Activated T-helper 1 cell treated with Interleukin-2 at 50 U/mL for 16 hours (primary cell): ENCODE results near the gene TOMM7.
"Not testable (repeated sequence)": the region's sequence is repeated elsewhere in the genome, so short reads cannot be mapped to it uniquely, and the experiment has no call there.

Experiments
- DNase-seq: peaks from one replicate; pipeline ENCODE4 v3.0.0-alpha.2; 2020; ENCODE audit warnings: low read depth

TOMM7 gene

DNA sequence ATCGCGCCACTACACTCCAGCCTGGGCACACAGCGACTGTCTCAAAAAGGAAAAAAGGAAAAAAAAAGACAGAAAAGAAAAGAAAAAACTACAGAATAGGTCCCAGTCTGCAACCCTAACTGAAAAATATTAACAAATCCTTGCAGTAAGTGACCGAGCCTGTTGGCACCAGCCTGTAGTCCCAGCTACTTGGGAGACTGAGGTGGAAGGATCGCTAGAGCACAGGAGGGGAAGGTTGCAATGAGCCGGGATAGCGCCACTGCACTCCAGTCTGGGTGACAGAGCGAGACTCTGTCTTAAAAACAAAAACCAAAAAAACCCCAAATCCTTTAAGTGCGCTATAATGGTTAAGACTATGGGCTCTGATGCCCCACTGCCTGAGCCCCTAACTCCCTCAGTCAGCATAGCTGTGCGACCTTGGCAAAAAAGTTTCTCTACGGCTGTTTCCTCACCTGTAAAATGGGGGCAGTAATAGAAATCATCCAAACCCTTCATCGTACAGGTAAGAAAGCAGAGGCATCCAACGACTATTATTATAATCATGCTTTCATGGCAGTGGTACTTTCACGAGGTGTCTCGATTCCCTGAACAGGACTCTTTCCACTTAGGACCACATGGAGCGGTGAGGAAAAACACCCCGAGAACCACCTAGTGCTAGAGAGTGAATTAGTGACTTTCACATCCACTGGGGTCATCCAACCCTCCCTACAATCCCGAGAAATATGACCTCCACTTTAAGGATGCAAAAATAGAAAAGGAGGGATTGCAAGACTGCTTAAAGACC is 755 bp downstream of the TOMM7 start:
- DNase-seq: no peak

DNA sequence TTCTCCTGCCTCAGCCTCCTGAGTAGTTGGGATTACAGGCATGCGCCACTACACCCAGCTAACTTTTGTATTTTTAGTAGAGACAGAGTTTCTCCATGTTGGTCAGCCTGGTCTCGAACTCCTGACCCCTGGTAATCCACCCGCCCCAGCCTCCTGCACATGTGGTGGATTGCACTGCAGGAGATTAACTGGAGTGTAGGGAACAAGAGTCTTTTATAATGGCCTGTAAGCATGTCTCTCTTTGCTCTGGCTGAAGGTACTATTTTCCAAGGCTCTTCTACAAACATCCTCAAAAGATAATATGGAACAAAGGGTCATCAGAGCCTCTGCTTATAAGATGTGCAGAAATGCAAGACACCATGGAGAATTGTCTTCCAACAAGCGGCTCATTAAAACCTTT is 3.2 kb downstream of the TOMM7 start:
- DNase-seq: no peak

- no peak for DNase-seq
Measured at GRCh38 chr7:22814261-22815208, 8.1 kb downstream of the TOMM7 start.

DNA sequence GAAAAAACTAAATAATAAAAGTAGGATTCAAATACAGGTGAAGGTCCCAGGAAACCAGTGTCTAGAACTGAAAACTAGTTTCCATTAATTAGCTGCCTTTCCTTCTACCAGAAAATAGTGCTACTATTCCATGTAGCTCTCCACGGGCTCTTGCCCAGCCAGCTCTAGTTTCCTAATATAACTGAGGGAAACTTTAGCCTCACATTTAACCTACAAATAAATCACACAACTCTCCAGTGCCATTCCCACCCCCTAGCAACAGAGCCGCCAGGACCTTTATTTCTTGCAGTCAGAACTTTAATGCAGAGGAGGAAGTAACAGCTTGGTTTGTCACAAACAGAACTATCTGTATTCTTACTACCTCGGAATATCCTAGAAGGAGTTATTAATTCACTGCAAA is 10.3 kb downstream of the TOMM7 start:
- DNase-seq: no peak

DNA sequence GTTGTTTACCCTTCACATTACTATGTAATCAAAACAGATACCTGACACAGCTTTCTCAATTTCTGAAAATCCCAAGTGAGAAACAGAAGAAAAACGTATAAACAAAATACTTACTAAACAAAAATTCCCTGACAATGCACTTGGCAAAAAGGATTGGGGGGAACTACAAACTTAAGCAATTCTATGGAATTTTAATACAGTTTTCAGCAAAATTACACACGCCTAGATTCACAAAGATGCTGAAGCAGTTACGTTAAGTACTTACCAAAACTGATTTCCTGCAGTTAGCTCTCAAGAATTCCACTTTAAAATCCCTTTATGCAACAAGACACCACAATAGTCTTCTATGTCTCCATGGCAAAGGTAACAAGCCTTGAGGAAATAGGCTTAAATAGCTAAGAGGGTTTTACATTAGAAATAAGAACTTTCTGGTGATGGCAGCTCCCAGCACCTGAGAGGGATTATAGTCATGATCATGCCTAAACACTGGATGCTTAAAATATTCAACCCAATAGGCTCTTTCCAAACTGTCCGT is 10.8 kb downstream of the TOMM7 start:
- DNase-seq: no peak

GRCh38 chr7:22810843-22811242 is 11.8 kb downstream of the TOMM7 start:
- no peak for DNase-seq

GRCh38 chr7:22809902-22810642 is 12.6 kb downstream of the TOMM7 start:
- DNase-seq: no peak

- DNase-seq: no peak
Measured at GRCh38 chr7:22808140-22808539, 14.5 kb downstream of the TOMM7 start.

- DNase-seq: no peak
Measured at GRCh38 chr7:22806752-22807151, 15.9 kb downstream of the TOMM7 start.

GRCh38 chr7:22805227-22805626 is 17.4 kb downstream of the TOMM7 start:
- no peak for DNase-seq

GRCh38 chr7:22802831-22803230 is 19.8 kb downstream of the TOMM7 start:
- not testable (repeated sequence) for DNase-seq

DNA sequence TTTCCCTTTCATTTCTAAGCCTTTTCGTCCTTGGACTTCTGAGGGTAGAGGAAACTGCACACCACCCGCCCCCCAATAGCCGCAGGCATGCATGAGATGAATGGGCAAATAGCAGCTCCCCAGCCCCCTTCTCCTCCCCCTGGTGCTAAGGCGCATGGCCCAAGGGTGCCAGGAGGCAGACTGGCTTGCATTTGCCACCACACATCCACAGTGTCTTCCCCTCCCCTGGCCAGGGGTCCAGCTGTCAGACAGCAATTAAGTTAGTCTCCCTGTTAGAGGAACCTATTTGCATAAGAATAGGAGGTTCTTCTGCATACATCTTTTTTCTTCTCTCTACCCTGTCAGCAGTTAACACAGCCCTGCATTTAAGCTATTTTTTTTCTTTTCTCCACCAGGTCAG is 20.2 kb downstream of the TOMM7 start:
- DNase-seq: no peak

DNA sequence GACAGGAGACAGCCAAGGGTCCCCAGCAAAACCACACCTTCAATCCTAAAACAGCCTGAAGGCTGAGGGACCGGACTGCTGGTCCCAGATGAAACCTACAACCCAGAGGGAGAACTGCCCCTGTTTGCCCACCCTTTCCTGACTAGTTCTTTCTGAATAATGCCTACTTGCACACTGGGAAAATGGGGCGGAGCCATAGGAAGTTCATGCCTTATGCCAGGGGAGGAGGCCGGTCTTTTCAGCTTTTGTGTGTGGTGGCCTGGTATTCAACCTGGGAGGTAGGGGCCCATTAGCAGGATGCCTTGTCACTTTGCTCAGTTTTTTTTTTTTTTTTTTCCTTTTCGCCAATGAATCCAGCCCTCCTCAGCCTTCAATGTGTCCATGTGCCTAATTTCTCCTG is 20.7 kb downstream of the TOMM7 start:
- no peak for DNase-seq

GRCh38 chr7:22799633-22800032 is 23.0 kb downstream of the TOMM7 start:
- DNase-seq: no peak

GRCh38 chr7:22793593-22794462 is 28.8 kb downstream of the TOMM7 start:
- no peak for DNase-seq

DNA sequence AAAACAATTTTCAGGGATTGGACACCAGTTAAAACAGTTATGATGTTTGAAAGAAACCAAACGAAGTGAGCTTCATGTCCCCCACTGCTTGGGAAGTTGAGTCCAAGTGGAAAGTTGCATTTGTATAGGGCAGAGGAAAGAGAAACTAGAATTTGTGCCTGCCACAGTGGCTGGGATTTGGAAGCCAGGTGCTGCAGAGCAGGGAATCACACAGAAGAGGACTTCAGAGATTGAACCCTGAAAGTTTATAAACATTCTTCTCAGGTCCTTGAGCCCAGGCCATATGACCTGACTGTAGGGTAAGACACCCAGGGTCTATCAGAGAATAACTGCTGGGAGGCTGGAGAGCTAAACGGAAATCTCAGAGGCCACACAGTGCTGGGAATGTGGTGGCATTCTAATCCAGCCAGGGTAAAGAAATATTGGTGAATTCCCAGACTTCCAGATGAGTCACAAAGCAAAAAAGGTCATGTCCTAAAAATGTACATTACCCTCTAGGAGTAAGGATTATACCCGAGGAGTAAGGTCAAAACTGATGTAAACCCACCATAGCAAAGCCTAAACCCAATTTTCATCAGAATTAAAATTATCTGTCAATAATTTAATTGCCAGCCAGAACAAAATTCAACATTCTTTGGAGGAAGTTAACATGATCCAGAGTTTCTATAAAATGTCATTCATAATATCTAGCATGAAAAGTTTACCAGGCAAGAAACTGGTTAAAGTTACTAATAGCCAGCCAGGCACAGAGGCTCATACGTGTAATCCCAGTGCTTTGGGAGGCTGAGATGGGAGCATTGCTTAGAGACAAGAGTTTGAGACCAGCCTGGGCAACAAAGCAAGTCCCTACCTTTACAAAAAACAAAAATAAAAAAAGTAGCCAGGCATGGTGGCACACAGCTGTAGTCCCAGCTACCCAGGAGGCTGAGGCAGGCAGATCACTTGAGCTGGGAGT is 31.2 kb downstream of the TOMM7 start:
- DNase-seq: no peak

DNA sequence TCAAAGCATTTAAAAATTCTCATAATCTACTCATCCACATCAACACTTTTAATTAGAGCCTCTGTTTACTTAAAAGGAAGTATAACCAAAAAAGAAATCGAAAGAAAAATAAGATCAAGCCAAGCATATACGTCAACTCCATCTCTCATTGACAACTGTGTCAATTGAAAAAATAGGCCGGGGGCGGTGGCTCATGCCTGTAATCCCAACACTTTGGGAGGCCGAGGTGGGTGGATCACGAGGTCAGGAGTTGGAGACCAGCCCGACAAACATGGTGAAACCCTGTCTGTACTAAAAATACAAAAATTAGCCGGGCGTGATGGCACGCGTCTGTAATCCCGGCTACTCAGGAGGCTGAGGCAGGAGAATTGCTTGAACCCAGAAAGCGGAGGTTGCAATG is 32.0 kb downstream of the TOMM7 start:
- DNase-seq: not testable (repeated sequence)

DNA sequence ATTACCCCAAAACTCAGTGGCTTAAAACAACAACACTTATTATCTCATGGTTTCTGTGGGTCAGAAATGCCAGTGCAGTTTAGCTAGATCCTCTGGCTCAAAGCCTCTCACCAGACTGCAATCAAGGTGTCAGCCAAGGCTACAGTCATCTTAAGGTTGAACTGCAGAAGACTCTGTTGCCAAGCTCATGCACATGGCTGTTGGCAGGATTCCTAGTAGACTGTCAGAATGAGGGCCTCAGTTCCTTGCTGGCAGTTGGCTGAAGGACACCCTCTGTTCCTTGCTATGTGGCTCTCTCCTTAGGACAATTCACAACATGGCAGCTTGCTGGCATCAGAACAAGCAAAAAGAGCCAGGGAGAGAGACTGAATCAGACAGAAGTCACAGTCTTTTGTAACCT is 34.7 kb downstream of the TOMM7 start:
- DNase-seq: no peak

- DNase-seq: no peak
Measured at GRCh38 chr7:22786290-22786932, 36.2 kb downstream of the TOMM7 start.

- DNase-seq: no peak
Measured at GRCh38 chr7:22784346-22784745, 38.3 kb downstream of the TOMM7 start.
